ENCODE results near the gene PHF8. TPM values are rescaled to one million over a fixed set of nuclear protein-coding genes. Genes with fewer than 3 reads are reported as not detected.

PHF8 gene
- total and polyA plus RNA-seq, 9 of the 15 experiments (the other 6 are each of a cell fraction or from before 2014, with no cell fraction given) = 2.5 to 25.7 (median 12.1) TPM

GRCh38 chrX:53900623-53901022 is 143.7 kb downstream of the PHF8 start (continued):
- no peak for TF ChIP-seq PBX2 (CRISPR knock-in tag; IDR thresholded peaks at IDR 0.05; ENCODE audit: low read depth)
- peak; percentile 37 for TF ChIP-seq PBX2 (tag; conservative IDR thresholded peaks at IDR 0.05; ENCODE audit: low read depth)
- no peak for TF ChIP-seq MAX (CRISPR knock-in tag; IDR thresholded peaks at IDR 0.05)

GRCh38 chrX:53895270-53895669 is 149.0 kb downstream of the PHF8 start:
- H2AFZ ChIP-seq (ENCODE audit: low read depth, low read length) = no peak overlapping the region
- H3K27ac ChIP-seq (ENCODE audit: extremely low read depth, low read depth, low read length) = no peak overlapping the region
- CTCF ChIA-PET (ENCODE audit: low intra/inter-chr PET ratio) = no interaction called here
- TF ChIP-seq CGGBP1 (CRISPR knock-in tag; IDR thresholded peaks at IDR 0.05) = no peak
- TF ChIP-seq ZNF668 (CRISPR knock-in tag; IDR thresholded peaks at IDR 0.05) = no peak
- TF ChIP-seq ZNF695 (CRISPR knock-in tag; IDR thresholded peaks at IDR 0.05) = no peak
- TF ChIP-seq HSF4 (CRISPR knock-in tag; IDR thresholded peaks at IDR 0.05; ENCODE audit: borderline replicate concordance) = no peak
- TF ChIP-seq ZNF217 (CRISPR knock-in tag; IDR thresholded peaks at IDR 0.05) = no peak
- no peak for TF ChIP-seq ZNF561 (CRISPR knock-in tag; conservative IDR thresholded peaks at IDR 0.05)
- BruUV-seq (replicated peaks) = no TSS peak
- no peaks in the 10 kb centered on the region for H3K79me2 ChIP-seq (ENCODE audit: control insufficient read depth, insufficient read depth, low read length)
- H3K4me3 ChIP-seq = no peak overlapping the region
- intact Hi-C loops (cut with micrococcal nuclease) (no loop called here), in situ Hi-C loops (cut with MboI) (no loop called here)
- H3K9me1 ChIP-seq (ENCODE audit: control insufficient read depth, insufficient read depth, low read length) = no peaks in the 10 kb centered on the region
- no peak for ATAC-seq
- no peaks in the 10 kb centered on the region for H4K20me1 ChIP-seq (replicated peaks; ENCODE audit: control insufficient read depth, insufficient read depth, low read length)
- H3K36me3 ChIP-seq (ENCODE audit: control insufficient read depth, insufficient read depth, low read length) = no peaks in the 10 kb centered on the region
- FAIRE-seq = no peak
- no peaks in the 10 kb centered on the region for H3K9me3 ChIP-seq (replicated peaks; ENCODE audit: control insufficient read depth, insufficient read depth, low read depth, low read length)
- no peak overlapping the region for H3K4me2 ChIP-seq (ENCODE audit: insufficient read depth, low read length)
- POLR2A ChIA-PET = no interaction called here
- H3K9ac ChIP-seq (ENCODE audit: insufficient read depth in 1 of 2, low read depth in 2 of 2, low read length in 2 of 2) = no peak overlapping the region
- WGBS (ENCODE audit: insufficient coverage, low coverage, missing lambda C conversion rate) = 0% methylated on average over 1 of the region's 3 CpGs
- H3K27me3 ChIP-seq (ENCODE audit: control insufficient read depth in 2 of 2, insufficient read depth in 2 of 2, low read length in 2 of 2) = no peaks in the 10 kb centered on the region
- no peaks in the 10 kb centered on the region for H3K4me1 ChIP-seq (replicated peaks in 1 of 2; ENCODE audit: control insufficient read depth in 2 of 2, insufficient read depth in 2 of 2, low read length in 2 of 2)
- DNase-seq (ENCODE audit: extremely low read depth in 1 of 4, low spot score in 3 of 4) = no peak

Small RNA genes lying within 50 kb of the gene (small RNA-seq; reads per million reads assigned to genes)
- gene RNA5SP505 = 6.1 reads per million, percentile 93 among the genes with 10 or more reads in this experiment

Other genes with a start within 250 kb of the PHF8 start
- gene FAM120C, start 138.8 kb upstream of the PHF8 start, total RNA-seq (2014; rRNA removed) = 5.5 and 7.6 TPM in 2 replicates
- gene FAM120C, start 138.8 kb upstream of the PHF8 start, total RNA-seq (2014; rRNA removed; fragmentation: Illumina TruSeq; extraction: Trizol) = 0.83 and 1.5 TPM in 2 replicates
- gene FAM120C, start 138.8 kb upstream of the PHF8 start, total RNA-seq (2015; rRNA removed; fragmentation: Illumina TruSeq; extraction: Trizol) = 2.6 and 3.0 TPM in 2 replicates
- gene FAM120C, start 138.8 kb upstream of the PHF8 start, total RNA-seq (2021) = 6.1 and 6.7 TPM in 2 replicates
- gene FAM120C, start 138.8 kb upstream of the PHF8 start, polyA plus RNA-seq (2011; rRNA removed) = 2.1 and 2.2 TPM in 2 replicates
- gene FAM120C, start 138.8 kb upstream of the PHF8 start, polyA plus RNA-seq (2014; fragmentation: Illumina TruSeq; extraction: Trizol) = 1.8 and 2.1 TPM in 2 replicates
- gene FAM120C, start 138.8 kb upstream of the PHF8 start, polyA plus RNA-seq (2014; fragmentation: Nextera tagmentation; extraction: Ambion mirVana) = under 1 TPM; 0.21 to 0.34 TPM
- 6.3 and 6.5 TPM in 2 replicates for gene FAM120C, start 138.8 kb upstream of the PHF8 start, polyA plus RNA-seq (2014; rRNA removed)

Data from K562 (cell line).